B cell (primary cell): Measurements from ENCODE around the gene PAK6. TPM values are rescaled to one million over a fixed set of nuclear protein-coding genes. Genes with fewer than 3 reads are reported as not detected.

Source experiments
- ATAC-seq: fragments of 200-7000 bp; cut with Tn5 transposase; one replicate; pipeline ENCODE4 v1.10.0; 2021; ENCODE audit warnings: low read depth, mild to moderate bottlenecking, moderate number of reproducible peaks, moderate library complexity
- CTCF ChIA-PET: fragments of 350-600 bp; sonication (Branson Sonifier 250); formaldehyde crosslinking; loops from one replicate; lab custom pipeline; 2021; ENCODE audit warnings: antibody characterized with exemption, inconsistent platforms; lab: Charles Lee
- POLR2A ChIA-PET: fragments of 350-600 bp; sonication (Branson Sonifier 250); formaldehyde crosslinking; loops from one replicate; lab custom pipeline; 2021; ENCODE audit warnings: antibody characterized with exemption; lab: Charles Lee
- DNase-seq: peaks from one replicate; pipeline ENCODE4 v3.0.0; 2013
- H2AFZ ChIP-seq: 2 replicates; pipeline ENCODE4 v1.6.1; 2012; ENCODE audit warnings: mild to moderate bottlenecking, low read depth, low read length; ENCODE audit not compliant: insufficient read depth, poor library complexity, severe bottlenecking
- H3K27ac ChIP-seq, 2 donors: 1 replicate in 1 of 2; 2 replicates in 1 of 2; pipeline ENCODE4 v1.5.1; 2012 to 2013; ENCODE audit warnings: low read length in 2 of 2, mild to moderate bottlenecking in 2 of 2, moderate library complexity in 1 of 2
- H3K27me3 ChIP-seq, 4 experiments: fragments of 200-600 bp in 1 of 4; sonication (generic) in 1 of 4; replicated peaks in 1 of 4; 1 replicate in 2 of 4; 2 replicates in 2 of 4; pipeline versions ENCODE4 v1.6.1 to v1.7.0; 2013 to 2016; ENCODE audit warnings: low read length in 3 of 4, mild to moderate bottlenecking in 2 of 4, mixed read lengths in 1 of 4, moderate library complexity in 1 of 4; ENCODE audit not compliant: insufficient read depth in 4 of 4, control insufficient read depth in 3 of 4; ENCODE audit errors: control extremely low read depth in 1 of 4
- H3K36me3 ChIP-seq, 2 experiments: replicated peaks in 1 of 2; 1 replicate in 1 of 2; 2 replicates in 1 of 2; pipeline versions ENCODE4 v1.6.1 to v1.7.1; 2013; ENCODE audit warnings: low read length in 1 of 2; ENCODE audit not compliant: insufficient read depth in 2 of 2, control insufficient read depth in 1 of 2; ENCODE audit errors: control extremely low read depth in 1 of 2, extremely low read depth in 1 of 2
- H3K4me1 ChIP-seq, 2 donors: fragments of 200-600 bp in 1 of 2; sonication (generic) in 1 of 2; 1 replicate in 1 of 2; 2 replicates in 1 of 2; pipeline versions ENCODE4 v1.5.1 to v1.6.1; 2013 to 2017; ENCODE audit warnings: low read length in 2 of 2; ENCODE audit not compliant: control insufficient read depth in 2 of 2, insufficient read depth in 2 of 2
- H3K4me2 ChIP-seq: replicated peaks from 2 replicates; pipeline ENCODE3; 2012; ENCODE audit warnings: mild to moderate bottlenecking, low read depth, low read length; ENCODE audit not compliant: poor library complexity, severe bottlenecking
- H3K4me3 ChIP-seq, 5 experiments: fragments of 200-600 bp in 1 of 5; sonication (generic) in 1 of 5; 1 replicate in 3 of 5; 2 replicates in 2 of 5; pipeline versions ENCODE4 v1.5.1 to v1.7.0; 2011 to 2016; ENCODE audit warnings: low read length in 4 of 5, mild to moderate bottlenecking in 4 of 5, low read depth in 2 of 5, control low read depth in 1 of 5, moderate library complexity in 1 of 5; ENCODE audit not compliant: insufficient read depth in 1 of 5; ENCODE audit errors: control extremely low read depth in 1 of 5, extremely low read depth in 1 of 5
- H3K79me2 ChIP-seq: fragments of 200-600 bp; sonication (generic); one replicate; pipeline ENCODE4 v1.6.0; 2016; ENCODE audit warnings: low read length; ENCODE audit not compliant: control insufficient read depth, insufficient read depth
- H3K9ac ChIP-seq: fragments of 200-600 bp; sonication (generic); 2 replicates; pipeline ENCODE4 v1.6.1; 2017; ENCODE audit warnings: mild to moderate bottlenecking, low read length, moderate library complexity
- H3K9me3 ChIP-seq, 3 donors: one replicate each; pipeline versions ENCODE4 v1.6.1 to v1.7.1; 2013; ENCODE audit warnings: low read length in 2 of 3; ENCODE audit not compliant: control insufficient read depth in 2 of 3, insufficient read depth in 1 of 3; ENCODE audit errors: control extremely low read depth in 1 of 3
- H4K20me1 ChIP-seq: 2 replicates; pipeline ENCODE4 v1.6.0; 2012; ENCODE audit warnings: mild to moderate bottlenecking, low read length; ENCODE audit not compliant: insufficient read depth, control insufficient read depth, poor library complexity, severe bottlenecking
- H3K27ac Mint-ChIP-seq: one replicate; pipeline ENCODE4 v1.8.0; 2021; ENCODE audit warnings: mixed read lengths
- H3K27me3 Mint-ChIP-seq: one replicate; pipeline ENCODE4 v1.8.0; 2021; ENCODE audit warnings: mixed read lengths
- H3K4me1 Mint-ChIP-seq: one replicate; pipeline ENCODE4 v1.8.0; 2021; ENCODE audit warnings: mixed read lengths
- H3K4me3 Mint-ChIP-seq: one replicate; pipeline ENCODE4 v1.8.0; 2021; ENCODE audit warnings: mixed read lengths
- H3K9me3 Mint-ChIP-seq: one replicate; pipeline ENCODE4 v1.8.0; 2022; ENCODE audit warnings: mixed read lengths; ENCODE audit not compliant: insufficient read depth
- EZH2 ChIP-seq: IDR thresholded peaks from 2 replicates; pipeline ENCODE4 v1.6.1; 2012; ENCODE audit warnings: borderline replicate concordance, low read depth, mild to moderate bottlenecking, moderate library complexity, low read length; ENCODE audit not compliant: insufficient read depth, poor library complexity, severe bottlenecking
- WGBS: methylation state at CpG from one replicate; pipeline ENCODE4 v1.1.5; 2013; ENCODE audit warnings: missing lambda C conversion rate; ENCODE audit not compliant: insufficient coverage; 5-methylcytosine and 5-hydroxymethylcytosine counted together
- intact Hi-C: fragments of 100-400 bp; cut with micrococcal nuclease; formaldehyde crosslinking; loops from one replicate; pipeline ENCODE4 v1.10.0; 2022
- polyA plus RNA-seq: library from polyadenylated mRNA; depleted of rRNA; stranded (reverse); fragments of >200 nt; gene quantifications from 2 replicates; pipeline ENCODE4 v1.2.3, GENCODE V29; 2012
- total RNA-seq, 2 donors: library from RNA; stranded (reverse); fragments of 120-200 nt in 1 of 2; gene quantifications; 1 replicate in 1 of 2; 2 replicates in 1 of 2; pipeline versions ENCODE4 v1.2.3 to v1.2.4, GENCODE V29; 2013 to 2022
- TF ChIP-seq, protein P1 (sequence below): fragments of 200-600 bp; IDR thresholded peaks from one replicate; pipeline ENCODE4 v1.8.0; 2022; ENCODE audit warnings: antibody characterized with exemption, mild to moderate bottlenecking

Gene PAK6
- total and polyA plus RNA-seq, 2 donors (not counting 1 experiment from before 2014, with no cell fraction given), result 0.45 to 1.2 TPM

DNA sequence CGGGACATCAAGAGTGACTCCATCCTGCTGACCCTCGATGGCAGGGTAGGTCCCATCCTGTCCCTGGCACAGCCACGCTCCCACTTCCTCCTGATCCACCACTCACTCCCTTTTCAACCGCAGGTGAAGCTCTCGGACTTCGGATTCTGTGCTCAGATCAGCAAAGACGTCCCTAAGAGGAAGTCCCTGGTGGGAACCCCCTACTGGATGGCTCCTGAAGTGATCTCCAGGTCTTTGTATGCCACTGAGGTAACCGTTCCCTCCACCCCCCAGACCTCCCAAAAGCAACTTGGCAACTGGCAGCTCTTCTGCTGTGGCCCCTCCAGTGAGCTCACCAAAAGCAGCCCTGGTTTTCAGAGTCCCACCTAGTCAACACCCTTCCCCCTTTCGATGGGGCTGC, 34.6 kb downstream of the PAK6 start:
- Mint-ChIP-seq H3K27me3 (peaks cover 6% of the 10 kb centered on the region), H3K4me1 (peaks cover 18% of the 10 kb centered on the region), H3K9me3 (no peaks in the 10 kb centered on the region), H3K4me3 (no peak overlapping the region), H3K27ac (no peak overlapping the region)
- no peak for TF ChIP-seq EZH2
- TF ChIP-seq, protein P1, sequence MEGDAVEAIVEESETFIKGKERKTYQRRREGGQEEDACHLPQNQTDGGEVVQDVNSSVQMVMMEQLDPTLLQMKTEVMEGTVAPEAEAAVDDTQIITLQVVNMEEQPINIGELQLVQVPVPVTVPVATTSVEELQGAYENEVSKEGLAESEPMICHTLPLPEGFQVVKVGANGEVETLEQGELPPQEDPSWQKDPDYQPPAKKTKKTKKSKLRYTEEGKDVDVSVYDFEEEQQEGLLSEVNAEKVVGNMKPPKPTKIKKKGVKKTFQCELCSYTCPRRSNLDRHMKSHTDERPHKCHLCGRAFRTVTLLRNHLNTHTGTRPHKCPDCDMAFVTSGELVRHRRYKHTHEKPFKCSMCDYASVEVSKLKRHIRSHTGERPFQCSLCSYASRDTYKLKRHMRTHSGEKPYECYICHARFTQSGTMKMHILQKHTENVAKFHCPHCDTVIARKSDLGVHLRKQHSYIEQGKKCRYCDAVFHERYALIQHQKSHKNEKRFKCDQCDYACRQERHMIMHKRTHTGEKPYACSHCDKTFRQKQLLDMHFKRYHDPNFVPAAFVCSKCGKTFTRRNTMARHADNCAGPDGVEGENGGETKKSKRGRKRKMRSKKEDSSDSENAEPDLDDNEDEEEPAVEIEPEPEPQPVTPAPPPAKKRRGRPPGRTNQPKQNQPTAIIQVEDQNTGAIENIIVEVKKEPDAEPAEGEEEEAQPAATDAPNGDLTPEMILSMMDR, result no peak
- ChIA-PET CTCF (interaction anchor here (0.8 to 12.3 kb wide), 36 partner anchors 11 to 588 kb away, joined by 3 to 382 read pairs (median 8); partner anchors contain the start of genes BMF, BUB1B, CCDC9B and FSIP1), POLR2A (no interaction called here)
- H3K36me3 ChIP-seq, result no peaks in the 10 kb centered on the region
- no peaks in the 10 kb centered on the region for H4K20me1 ChIP-seq
- peaks cover 0 to 16% (median 4%) of the 10 kb centered on the region in 4 experiments for H3K27me3 ChIP-seq
- no peak overlapping the region for H3K9ac ChIP-seq
- no peaks in the 10 kb centered on the region for H3K79me2 ChIP-seq
- H3K4me2 ChIP-seq, result no peak overlapping the region
- H2AFZ ChIP-seq, result no peak overlapping the region
- intact Hi-C loops, result no loop called here
- no peak for ATAC-seq
- peaks cover 6 to 14% of the 10 kb centered on the region in 2 donors for H3K4me1 ChIP-seq
- H3K27ac ChIP-seq, result no peak overlapping the region
- H3K4me3 ChIP-seq, result no peak overlapping the region
- WGBS, result 81% methylated on average over 9 of the region's 9 CpGs
- H3K9me3 ChIP-seq, result peaks cover 0 to 6% (median 0%) of the 10 kb centered on the region in 3 donors
- no peak for DNase-seq
